Amniotic epithelial cell (primary cell): Measurements from ENCODE around the gene TLE3.

Experiments used
- DNase-seq: peaks from one replicate; pipeline ENCODE4 v3.0.0-alpha.2; 2010; ENCODE audit warnings: low read depth

TLE3 gene

GRCh38 chr15:70098461-70099166 is 897 bp upstream of the TLE3 start:
- no peak for DNase-seq

- no peak for DNase-seq
These were observed 390 bp upstream of the TLE3 start for GRCh38 chr15:70098153-70098460.

- no peak for DNase-seq
These were observed 725 bp downstream of the TLE3 start for GRCh38 chr15:70097063-70097320.

- peak; percentile 56 for DNase-seq
These were observed 1.3 kb downstream of the TLE3 start for GRCh38 chr15:70096215-70097062.

- no peak for DNase-seq
These were observed 2.1 kb downstream of the TLE3 start for GRCh38 chr15:70095408-70096214.

GRCh38 chr15:70094690-70095311 is 2.9 kb downstream of the TLE3 start:
- DNase-seq: peak; percentile 37

GRCh38 chr15:70093481-70094319 is 4.0 kb downstream of the TLE3 start:
- DNase-seq: peak; percentile 52

- DNase-seq: peak; percentile 67
These were observed 4.6 kb downstream of the TLE3 start for GRCh38 chr15:70093070-70093469.

- peak; percentile 29 for DNase-seq
These were observed 5.2 kb downstream of the TLE3 start for GRCh38 chr15:70092464-70093027.

- DNase-seq: peak; percentile 83
These were observed 5.8 kb downstream of the TLE3 start for GRCh38 chr15:70091726-70092463.

- no peak for DNase-seq
These were observed 7.1 kb downstream of the TLE3 start for GRCh38 chr15:70090436-70091296.

GRCh38 chr15:70089692-70089971 is 8.1 kb downstream of the TLE3 start:
- no peak for DNase-seq

- DNase-seq: peak; percentile 46
These were observed 8.6 kb downstream of the TLE3 start for GRCh38 chr15:70088887-70089691.

GRCh38 chr15:70088455-70088854 is 9.3 kb downstream of the TLE3 start:
- DNase-seq: no peak

GRCh38 chr15:70087708-70088352 is 9.9 kb downstream of the TLE3 start:
- no peak for DNase-seq

GRCh38 chr15:70086636-70087035 is 11.1 kb downstream of the TLE3 start:
- no peak for DNase-seq

- DNase-seq: no peak
These were observed 13.3 kb downstream of the TLE3 start for GRCh38 chr15:70084461-70084860.

- DNase-seq: no peak
These were observed 13.8 kb downstream of the TLE3 start for GRCh38 chr15:70083946-70084345.
